Aorta (tissue), 5 donors: ENCODE measurements around the gene SUMO3. TPM values are rescaled to one million over a fixed set of nuclear protein-coding genes. Genes with fewer than 3 reads are reported as not detected.

Experiments used
- ATAC-seq: fragments of 200-7000 bp; cut with Tn5 transposase; one replicate; pipeline ENCODE4 v1.9.1; 2022; ENCODE audit warnings: moderate library complexity; ENCODE audit not compliant: low FRiP score
- DNase-seq, 2 donors: peaks; one replicate each; pipeline ENCODE4 v3.0.0-alpha.2; 2020
- H3K27ac ChIP-seq, 2 donors: one replicate each; pipeline ENCODE4 v1.5.1; 2013; ENCODE audit warnings: low read length in 2 of 2, mild to moderate bottlenecking in 2 of 2, moderate library complexity in 2 of 2, control low read depth in 1 of 2, inconsistent platforms in 1 of 2, low read depth in 1 of 2
- H3K27me3 ChIP-seq, 2 donors: one replicate each; pipeline ENCODE4 v1.6.1; 2013; ENCODE audit warnings: control low read depth in 1 of 2, low read length in 1 of 2, mild to moderate bottlenecking in 1 of 2, moderate library complexity in 1 of 2; ENCODE audit not compliant: insufficient read depth in 2 of 2, control insufficient read depth in 1 of 2
- H3K36me3 ChIP-seq, 2 donors: one replicate each; pipeline ENCODE4 v1.6.1; 2013; ENCODE audit warnings: control low read depth in 1 of 2, low read length in 1 of 2, mild to moderate bottlenecking in 1 of 2; ENCODE audit not compliant: insufficient read depth in 2 of 2, control insufficient read depth in 1 of 2
- H3K4me1 ChIP-seq, 2 donors: one replicate each; pipeline ENCODE4 v1.6.1; 2013; ENCODE audit warnings: low read length in 2 of 2, control low read depth in 1 of 2, mild to moderate bottlenecking in 1 of 2, moderate library complexity in 1 of 2; ENCODE audit not compliant: insufficient read depth in 2 of 2, control insufficient read depth in 1 of 2
- H3K4me3 ChIP-seq, 2 donors: one replicate each; pipeline ENCODE4 v1.5.1; 2013; ENCODE audit warnings: low read length in 2 of 2, control low read depth in 1 of 2, mild to moderate bottlenecking in 1 of 2
- H3K9me3 ChIP-seq: one replicate; pipeline ENCODE4 v1.6.1; 2013; ENCODE audit warnings: mild to moderate bottlenecking, low read length; ENCODE audit not compliant: control insufficient read depth
- WGBS, 2 donors: extraction: QIAGEN DNeasy Blood & Tissue Kit; methylation state at CpG; one replicate each; pipeline ENCODE4 v1.1.7; 2013; 5-methylcytosine and 5-hydroxymethylcytosine counted together
- intact Hi-C, 2 donors: fragments of 100-400 bp; cut with DNase I; formaldehyde crosslinking; loops; one replicate each; pipeline versions ENCODE4 v1.14.2 to v1.15.0; 2022
- polyA plus RNA-seq, 2 donors: library from polyadenylated mRNA; stranded (reverse); fragments of 200-250 nt; gene quantifications; one replicate each; pipeline ENCODE4 v1.2.3, GENCODE V29; 2013
- total RNA-seq, 2 donors: library from RNA; stranded (reverse); fragmentation: NEBNext Ultra II Directional; extraction: Animal tissue kit (Norgen Biotek cat#: 25700); gene quantifications; one replicate each; pipeline ENCODE4 v1.2.1, GENCODE V29; 2021
- donor health status: healthy with polysubstance abuse.
- donor health status: Bipolar disorder and iron deficiency.
- donor health status: DM: no; HTN: no; CAD: no.
- donor health status: DM: no; HTN: no; CAD: no.
- donor health status: DM: yes; HTN: yes; CAD: no.

SUMO3 gene
- total and polyA plus RNA-seq, 4 donors, result 35.7 to 88.0 (median 66.1) TPM

- Histone ChIP-seq H3K4me1 (no peaks in the 10 kb centered on the region), H3K4me3 (no peak overlapping the region), H3K27me3 (no peaks in the 10 kb centered on the region), H3K9me3 (no peaks in the 10 kb centered on the region), H3K36me3 (no peaks in the 10 kb centered on the region), H3K27ac (no peak overlapping the region)
- WGBS, 2 donors, result 72 to 74% methylated on average over 10 of the region's 10 CpGs
- intact Hi-C loops, result loop anchor here (5.0 to 10.0 kb wide), 2 partner anchors 56 to 481 kb away; partner anchors contain the start of genes PTTG1IP (in 2 of the 2) and CFAP410 (in 1 of the 2)
- DNase-seq (peak in 1 of 2 donors; percentile 70), ATAC-seq (no peak)
These were observed 1.8 kb downstream of the SUMO3 start for GRCh38 chr21:44815852-44816628.

GRCh38 chr21:44815225-44815624, 2.6 kb downstream of the SUMO3 start:
- WGBS, 2 donors, result 87 to 89% methylated on average over 8 of the region's 8 CpGs
- ATAC-seq, result no peak

GRCh38 chr21:44814498-44815023, 3.3 kb downstream of the SUMO3 start:
- 85% methylated on average over 11 of the region's 11 CpGs for WGBS, 2 donors
- no peak overlapping the region for H3K4me3 ChIP-seq
- intact Hi-C loops, result loop anchor here (5.0 to 10.0 kb wide), 2 partner anchors 58 to 480 kb away; partner anchors contain the start of genes PTTG1IP (in 2 of the 2) and CFAP410 (in 1 of the 2)
- H3K36me3 ChIP-seq, result peaks cover 0 to 4% of the 10 kb centered on the region in 2 donors
- no peaks in the 10 kb centered on the region for H3K4me1 ChIP-seq
- H3K9me3 ChIP-seq, result no peaks in the 10 kb centered on the region
- ATAC-seq (no peak), DNase-seq (peak in 1 of 2 donors; percentile 73)
- H3K27me3 ChIP-seq, result no peaks in the 10 kb centered on the region
- H3K27ac ChIP-seq, result no peak overlapping the region

More at GRCh38 chr21:44815225-44815624, 2.6 kb downstream of the SUMO3 start:
- Histone ChIP-seq H3K27me3 (no peaks in the 10 kb centered on the region), H3K36me3 (peaks cover 0 to 2% of the 10 kb centered on the region in 2 donors), H3K9me3 (no peaks in the 10 kb centered on the region), H3K4me1 (no peaks in the 10 kb centered on the region), H3K27ac (no peak overlapping the region), H3K4me3 (no peak overlapping the region)
- intact Hi-C loops, result loop anchor here (5.0 to 10.0 kb wide), 2 partner anchors 57 to 480 kb away; partner anchors contain the start of genes PTTG1IP (in 2 of the 2) and CFAP410 (in 1 of the 2)
- DNase-seq, result peak in 1 of 2 donors; percentile 63

- Histone ChIP-seq H3K4me1 (no peaks in the 10 kb centered on the region), H3K4me3 (no peak overlapping the region), H3K27ac (no peak overlapping the region), H3K27me3 (no peaks in the 10 kb centered on the region), H3K36me3 (peaks cover 0 to 4% of the 10 kb centered on the region in 2 donors), H3K9me3 (no peaks in the 10 kb centered on the region)
- intact Hi-C loops, result loop anchor here in 1 of 2 donors (10.0 kb wide), 1 partner anchor 479 kb away; the partner anchor contains the start of gene CFAP410
- ATAC-seq (no peak), DNase-seq (no peak)
- whole genome bisulfite sequencing, 2 donors, result 92 to 94% methylated on average over 18 of the region's 18 CpGs
These were observed 4.1 kb downstream of the SUMO3 start for GRCh38 chr21:44813727-44814126.

GRCh38 chr21:44813149-44813548, 4.7 kb downstream of the SUMO3 start:
- ATAC-seq, result no peak
- H3K4me1 ChIP-seq, result no peaks in the 10 kb centered on the region
- H3K36me3 ChIP-seq, result peaks cover 0 to 4% of the 10 kb centered on the region in 2 donors
- H3K4me3 ChIP-seq, result no peak overlapping the region
- H3K27ac ChIP-seq, result no peak overlapping the region
- WGBS, 2 donors, result 90 to 91% methylated on average over 10 of the region's 10 CpGs
- intact Hi-C loops, result loop anchor here in 1 of 2 donors (10.0 kb wide), 1 partner anchor 478 kb away; the partner anchor contains the start of gene CFAP410
- no peaks in the 10 kb centered on the region for H3K9me3 ChIP-seq
- DNase-seq, result no peak
- no peaks in the 10 kb centered on the region for H3K27me3 ChIP-seq

GRCh38 chr21:44812640-44813039, 5.2 kb downstream of the SUMO3 start:
- 90 to 91% methylated on average over 13 to 14 of the region's 14 CpGs for WGBS, 2 donors
- no peak for ATAC-seq
- Histone ChIP-seq H3K4me3 (no peak overlapping the region), H3K36me3 (peaks cover 0 to 5% of the 10 kb centered on the region in 2 donors), H3K27me3 (no peaks in the 10 kb centered on the region), H3K27ac (no peak overlapping the region), H3K9me3 (no peaks in the 10 kb centered on the region), H3K4me1 (no peaks in the 10 kb centered on the region)
- intact Hi-C loops, result loop anchor here in 1 of 2 donors (10.0 kb wide), 1 partner anchor 478 kb away; the partner anchor contains the start of gene CFAP410
- no peak for DNase-seq

- H3K27ac ChIP-seq, result no peak overlapping the region
- H3K4me1 ChIP-seq, result no peaks in the 10 kb centered on the region
- no peak for DNase-seq
- H3K27me3 ChIP-seq, result no peaks in the 10 kb centered on the region
- H3K4me3 ChIP-seq, result no peak overlapping the region
- intact Hi-C loops, result loop anchor here in 1 of 2 donors (10.0 kb wide), 1 partner anchor 476 kb away; the partner anchor contains the start of gene CFAP410
- WGBS, 2 donors, result 74 to 83% methylated on average over 6 of the region's 6 CpGs
- no peaks in the 10 kb centered on the region for H3K9me3 ChIP-seq
- no peak for ATAC-seq
- peaks cover 0 to 8% of the 10 kb centered on the region in 2 donors for H3K36me3 ChIP-seq
These were observed 7.1 kb downstream of the SUMO3 start for GRCh38 chr21:44810779-44811178.

GRCh38 chr21:44805859-44806258, 12.0 kb downstream of the SUMO3 start:
- H3K4me3 ChIP-seq, result no peak overlapping the region
- intact Hi-C loops, result no loop called here
- H3K4me1 ChIP-seq, result no peaks in the 10 kb centered on the region
- ATAC-seq, result no peak
- H3K9me3 ChIP-seq, result no peaks in the 10 kb centered on the region
- 83% methylated on average over 4 of the region's 4 CpGs for WGBS, 2 donors
- no peak overlapping the region for H3K27ac ChIP-seq
- H3K36me3 ChIP-seq, result peaks cover 0 to 8% of the 10 kb centered on the region in 2 donors
- H3K27me3 ChIP-seq, result no peaks in the 10 kb centered on the region
- no peak for DNase-seq
